HCT116 (cell line): ENCODE measurements around the gene WFDC1. TPM values are rescaled to one million over a fixed set of nuclear protein-coding genes. Genes with fewer than 3 reads are reported as not detected.

Experiments used
- ATAC-seq: fragments of 200-7000 bp; cut with Tn5 transposase; 2 replicates; pipeline ENCODE4 v1.9.1; 2020; ENCODE audit warnings: mild to moderate bottlenecking, moderate library complexity
- BruUV-seq: library from RNA; stranded (reverse); fragments of 400-500 nt; replicated peaks from 2 replicates; lab custom pipeline; 2021; lab: Mats Ljungman, UMichigan
- CTCF ChIA-PET: fragments of 300-600 bp; sonication (Branson Sonifier 250); formaldehyde crosslinking; loops from one replicate; lab custom pipeline; 2021; ENCODE audit warnings: antibody characterized with exemption; lab: Charles Lee
- POLR2A ChIA-PET: fragments of 300-600, 350-600 bp; sonication (Branson Sonifier 250); formaldehyde crosslinking; loops from one replicate; lab custom pipeline; 2021; ENCODE audit warnings: antibody characterized with exemption; lab: Charles Lee
- RAD21 ChIA-PET, 2 experiments: fragments of 300-600 bp; sonication (Branson Sonifier 250); formaldehyde crosslinking; loops; one replicate each; lab custom pipeline; 2023; ENCODE audit warnings: low total read pairs in 2 of 2; ENCODE audit not compliant: uncharacterized antibody in 2 of 2, unreplicated experiment in 2 of 2, low non-redundant PET in 1 of 2; lab: Charles Lee
- DNase-seq: peaks from one replicate; pipeline ENCODE4 v3.0.0-alpha.2; 2010; ENCODE audit warnings: low read depth, low spot score
- H2AFZ ChIP-seq: fragments of 200-600 bp; shearing (Covaris generic), sonication (generic); 2 replicates; pipeline ENCODE4 v1.6.1; 2017; ENCODE audit warnings: low read depth, mixed run types, mixed read lengths, antibody characterized with exemption, low read length; ENCODE audit not compliant: poor library complexity, severe bottlenecking
- H3K27ac ChIP-seq: 2 replicates; pipeline ENCODE4 v1.5.1; 2012; ENCODE audit warnings: low read depth, low read length
- H3K27me3 ChIP-seq: fragments of 200-600 bp; sonication (generic); 2 replicates; pipeline ENCODE4 v1.6.1; 2016; ENCODE audit warnings: mixed run types, low read length, mixed read lengths; ENCODE audit not compliant: insufficient read depth
- H3K36me3 ChIP-seq, 2 experiments: fragments of 200-500 bp in 1 of 2; fragments of 200-600 bp in 1 of 2; sonication (Bioruptor generic) in 1 of 2; sonication (generic) in 1 of 2; 2 replicates each; pipeline versions ENCODE4 v1.5.1 to v1.6.1; 2014 to 2016; ENCODE audit warnings: low read length in 2 of 2, inconsistent platforms in 1 of 2, mixed read lengths in 1 of 2, mixed run types in 1 of 2; ENCODE audit not compliant: insufficient read depth in 2 of 2, control insufficient read depth in 1 of 2
- H3K4me1 ChIP-seq, 2 experiments: fragments of 200-600 bp in 1 of 2; sonication (generic) in 1 of 2; 2 replicates each; pipeline versions ENCODE4 v1.5.1 to v1.6.1; 2012 to 2017; ENCODE audit warnings: low read length in 2 of 2, inconsistent platforms in 1 of 2, mild to moderate bottlenecking in 1 of 2, mixed read lengths in 1 of 2, mixed run types in 1 of 2, moderate library complexity in 1 of 2; ENCODE audit not compliant: insufficient read depth in 2 of 2, control insufficient read depth in 1 of 2
- H3K4me2 ChIP-seq: fragments of 200-600 bp; sonication (generic); 2 replicates; pipeline ENCODE4 v1.6.1; 2017; ENCODE audit warnings: mixed run types, low read length, mixed read lengths
- H3K4me3 ChIP-seq, 2 experiments: fragments of 200-600 bp in 1 of 2; sonication (generic) in 1 of 2; replicated peaks in 1 of 2; 2 replicates each; pipeline ENCODE4 v1.5.1; 2011 to 2016; ENCODE audit warnings: low read length in 2 of 2, control low read depth in 1 of 2, low read depth in 1 of 2, mild to moderate bottlenecking in 1 of 2, mixed read lengths in 1 of 2, mixed run types in 1 of 2
- H3K79me2 ChIP-seq: fragments of 200-600 bp; sonication (generic); 2 replicates; pipeline ENCODE4 v1.6.1; 2017; ENCODE audit warnings: mild to moderate bottlenecking, mixed run types, low read length, moderate library complexity, mixed read lengths; ENCODE audit not compliant: insufficient read depth
- H3K9ac ChIP-seq: fragments of 200-600 bp; sonication (generic); 2 replicates; pipeline ENCODE4 v1.6.1; 2016; ENCODE audit warnings: low read length, mixed read lengths
- H3K9me2 ChIP-seq: fragments of 200-600 bp; sonication (generic), shearing (Covaris generic); 2 replicates; pipeline ENCODE4 v1.6.1; 2017; ENCODE audit warnings: mixed run types, mild to moderate bottlenecking, moderate library complexity; ENCODE audit not compliant: insufficient read depth
- H3K9me3 ChIP-seq, 2 experiments: fragments of 200-500 bp in 1 of 2; fragments of 200-600 bp in 1 of 2; sonication (Bioruptor generic) in 1 of 2; sonication (generic) in 1 of 2; 2 replicates each; pipeline ENCODE4 v1.6.1; 2014 to 2017; ENCODE audit warnings: low read length in 2 of 2, mixed read lengths in 2 of 2, inconsistent platforms in 1 of 2, low read depth in 1 of 2, mild to moderate bottlenecking in 1 of 2, mixed run types in 1 of 2, moderate library complexity in 1 of 2; ENCODE audit not compliant: control insufficient read depth in 1 of 2, insufficient read depth in 1 of 2
- H4K20me1 ChIP-seq: fragments of 200-600 bp; sonication (generic), shearing (Covaris generic); 2 replicates; pipeline ENCODE4 v1.6.1; 2017; ENCODE audit warnings: mixed run types, mild to moderate bottlenecking, moderate library complexity; ENCODE audit not compliant: insufficient read depth
- CBX3 ChIP-seq: IDR thresholded peaks from 2 replicates; pipeline ENCODE4 v1.6.1; 2012; ENCODE audit warnings: low read depth
- CEBPB ChIP-seq: IDR thresholded peaks from 2 replicates; pipeline ENCODE4 v1.6.1; 2012; ENCODE audit warnings: low read depth
- CTCF ChIP-seq, 3 experiments: fragments of 200-600 bp in 1 of 3; sonication (generic) in 1 of 3; IDR thresholded peaks in 2 of 3; conservative IDR thresholded peaks in 1 of 3; 2 replicates each; pipeline ENCODE4 v1.5.1; 2012 to 2017; ENCODE audit warnings: low read depth in 2 of 3, low read length in 2 of 3, antibody characterized with exemption in 1 of 3, borderline replicate concordance in 1 of 3, control low read depth in 1 of 3, mild to moderate bottlenecking in 1 of 3, mixed read lengths in 1 of 3, mixed run types in 1 of 3, moderate library complexity in 1 of 3; ENCODE audit not compliant: insufficient read depth in 1 of 3
- EGR1 ChIP-seq: IDR thresholded peaks from 2 replicates; pipeline ENCODE4 v1.6.1; 2012; ENCODE audit warnings: low read depth
- ELF1 ChIP-seq: IDR thresholded peaks from 2 replicates; pipeline ENCODE4 v1.6.1; 2012; ENCODE audit warnings: low read depth, borderline replicate concordance
- EZH2phosphoT487 ChIP-seq: fragments of 200-600 bp; IDR thresholded peaks from 2 replicates; pipeline ENCODE4 v1.6.1; 2018; ENCODE audit warnings: antibody characterized with exemption, borderline replicate concordance
- FOSL1 ChIP-seq: IDR thresholded peaks from 2 replicates; pipeline ENCODE4 v1.6.1; 2012; ENCODE audit warnings: low read depth
- JUND ChIP-seq: IDR thresholded peaks from 2 replicates; pipeline ENCODE4 v1.6.1; 2012
- POLR2AphosphoS5 ChIP-seq: IDR thresholded peaks from 2 replicates; pipeline ENCODE4 v1.6.1; 2011; ENCODE audit warnings: mild to moderate bottlenecking, low read depth, low read length, moderate library complexity
- RAD21 ChIP-seq: IDR thresholded peaks from 2 replicates; pipeline ENCODE4 v1.6.1; 2012; ENCODE audit warnings: low read depth, mild to moderate bottlenecking
- REST ChIP-seq: IDR thresholded peaks from 2 replicates; pipeline ENCODE4 v1.6.1; 2012; ENCODE audit warnings: low read depth
- YY1 ChIP-seq: IDR thresholded peaks from 2 replicates; pipeline ENCODE4 v1.6.1; 2011; ENCODE audit warnings: low read length, low read depth, moderate library complexity, mild to moderate bottlenecking; ENCODE audit not compliant: insufficient replicate concordance; ENCODE audit errors: extremely low read depth
- ZBTB33 ChIP-seq: IDR thresholded peaks from 2 replicates; pipeline ENCODE4 v1.6.1; 2011; ENCODE audit warnings: mild to moderate bottlenecking, low read length, moderate library complexity; ENCODE audit not compliant: insufficient replicate concordance; ENCODE audit errors: extremely low read depth
- intact Hi-C: fragments of 100-400 bp; cut with micrococcal nuclease; formaldehyde crosslinking; loops from 2 replicates; pipeline ENCODE4 v1.10.0; 2022
- total RNA-seq: library from RNA; stranded (reverse); gene quantifications from one replicate; pipeline ENCODE4 v1.2.1, GENCODE V29; 2021; ENCODE audit not compliant: unreplicated experiment

WFDC1 gene
- total RNA-seq, 1 experiment from 2014 or later: 0.42 TPM

GRCh38 chr16:84329843-84330684 lies 35.4 kb downstream of the WFDC1 start:
- intact Hi-C loops: no loop called here
- POLR2A ChIA-PET: no interaction called here
- Histone ChIP-seq H3K27ac (no peak overlapping the region), H3K4me3 (no peak overlapping the region), H3K9ac (no peak overlapping the region), H3K27me3 (peaks cover 7% of the 10 kb centered on the region; the same call in 1 of the 2 replicates), H3K4me1 (peaks cover 0 to 8% of the 10 kb centered on the region in 2 experiments; a peak in 2 of 4 replicates), H4K20me1 (no peaks in the 10 kb centered on the region)
- ATAC-seq (no peak), DNase-seq (no peak)
- TF ChIP-seq ZBTB33 (no peak), RAD21 (no peak), ELF1 (no peak), CEBPB (no peak), CBX3 (no peak), POLR2AphosphoS5 (no peak), CTCF (IDR thresholded peaks at IDR 0.05 in 2 of 3, conservative IDR thresholded peaks at IDR 0.05 in 1 of 3; ENCODE audit: borderline replicate concordance in 1 of 3, insufficient read depth in 1 of 3, low read depth in 2 of 3, low read length in 2 of 3) (no peak), FOSL1 (no peak), REST (no peak), JUND (no peak), EZH2phosphoT487 (no peak), EGR1 (no peak), YY1 (no peak)
- TF ChIP-seq, all 23 proteins: peak for 0
- no peak overlapping the region for H3K4me2 ChIP-seq
- H3K79me2 ChIP-seq: no peaks in the 10 kb centered on the region
- H3K36me3 ChIP-seq: no peaks in the 10 kb centered on the region
- no peaks in the 10 kb centered on the region for H3K9me3 ChIP-seq
- BruUV-seq: no TSS peak
- ChIA-PET CTCF (no interaction called here), RAD21 (no interaction called here)
- no peak overlapping the region for H2AFZ ChIP-seq
- no peaks in the 10 kb centered on the region for H3K9me2 ChIP-seq
